Activated T-helper 1 cell treated with Interleukin-2 at 50 U/mL for 16 hours (primary cell): ENCODE results near the gene GDAP2.
"Not testable (repeated sequence)": the region's sequence is repeated elsewhere in the genome, so short reads cannot be mapped to it uniquely, and the experiment has no call there.

ENCODE experiments used
- DNase-seq: peaks from one replicate; pipeline ENCODE4 v3.0.0-alpha.2; 2020; ENCODE audit warnings: low read depth

Gene GDAP2

DNA sequence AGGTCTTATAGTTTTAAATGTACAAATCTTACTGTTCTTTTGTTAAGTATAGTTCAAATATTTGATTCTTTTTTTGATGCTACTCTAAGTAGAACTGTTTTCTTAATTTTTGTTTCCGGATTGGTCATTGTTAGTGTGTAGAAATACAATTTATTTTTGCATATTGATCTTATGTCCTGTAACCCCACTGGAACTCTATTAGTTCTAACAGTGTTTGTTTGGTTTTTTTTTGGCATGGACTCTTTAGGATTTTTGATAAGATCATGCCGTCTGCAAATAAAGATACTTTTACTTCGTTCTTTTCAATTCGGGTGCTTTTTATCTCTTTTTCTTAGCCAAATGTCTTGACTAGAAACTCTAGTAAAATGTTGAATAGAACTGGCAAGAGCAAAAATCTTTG, 26.5 kb downstream of the GDAP2 start:
- no peak for DNase-seq

DNA sequence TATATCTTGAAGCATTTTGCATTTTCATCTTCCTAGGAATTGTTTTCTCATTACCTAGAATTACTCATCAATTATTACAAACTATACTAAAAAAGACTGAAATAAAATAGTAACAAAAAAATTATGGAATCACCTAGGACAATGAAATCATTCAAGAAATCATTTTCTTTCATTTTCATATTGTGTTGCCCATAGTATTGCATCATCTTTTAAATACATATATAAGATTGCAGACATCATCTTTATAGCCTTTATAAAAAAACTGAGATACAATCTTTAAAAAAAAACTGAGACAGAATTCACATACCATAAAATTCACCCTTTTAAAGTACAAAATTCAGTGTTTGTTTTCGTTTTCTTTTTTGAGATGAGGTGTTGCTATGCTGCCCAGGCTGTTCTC, 29.6 kb downstream of the GDAP2 start:
- DNase-seq, result no peak

DNA sequence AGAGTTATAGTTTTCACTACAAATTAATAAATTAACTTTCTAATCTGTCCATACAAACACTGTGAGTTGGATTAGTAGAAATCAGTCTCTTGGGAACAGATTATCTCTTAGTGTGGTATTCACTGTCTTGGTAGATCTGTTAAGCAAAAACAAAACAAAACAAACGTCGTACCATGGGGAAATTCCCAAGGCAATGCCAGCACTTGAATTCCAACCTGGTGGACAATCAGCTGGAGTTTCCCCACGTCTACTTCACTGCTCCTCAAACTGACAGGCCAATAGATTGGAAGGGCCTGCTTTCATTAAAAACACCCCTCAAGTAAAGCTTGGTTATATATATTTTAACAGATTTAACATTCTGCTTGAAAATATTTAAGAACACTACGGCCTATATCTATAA, 31.9 kb downstream of the GDAP2 start:
- DNase-seq, result no peak

DNA sequence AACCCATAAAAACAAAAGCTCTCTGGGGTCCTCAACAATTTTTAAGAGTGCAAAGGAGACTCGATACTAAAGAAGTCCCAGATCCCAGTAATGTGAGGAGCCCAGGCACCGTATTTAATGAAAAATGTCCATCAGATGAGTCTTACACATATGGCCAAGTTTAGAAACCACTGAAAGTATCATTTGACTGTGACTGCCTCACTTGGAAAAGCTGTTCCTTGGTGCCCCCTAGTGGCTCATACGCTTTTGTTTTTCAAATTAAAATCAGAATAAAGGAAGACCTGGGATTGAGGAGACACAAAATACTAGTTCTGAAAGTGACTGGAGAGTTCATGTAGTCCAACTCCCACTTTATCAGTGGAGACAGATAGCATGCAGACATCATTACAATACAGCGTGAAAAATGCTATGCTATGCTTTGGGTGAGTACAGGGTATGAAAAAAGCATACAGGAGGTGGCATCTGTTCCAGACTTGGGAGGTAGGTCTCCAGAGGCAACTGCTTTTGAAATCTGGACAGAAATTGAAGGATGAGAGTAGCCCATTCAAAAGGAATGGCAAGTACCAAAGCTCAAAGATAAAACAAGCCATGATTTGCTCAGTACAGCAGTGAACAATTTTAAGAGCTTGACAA, 33.8 kb downstream of the GDAP2 start:
- no peak for DNase-seq

DNA sequence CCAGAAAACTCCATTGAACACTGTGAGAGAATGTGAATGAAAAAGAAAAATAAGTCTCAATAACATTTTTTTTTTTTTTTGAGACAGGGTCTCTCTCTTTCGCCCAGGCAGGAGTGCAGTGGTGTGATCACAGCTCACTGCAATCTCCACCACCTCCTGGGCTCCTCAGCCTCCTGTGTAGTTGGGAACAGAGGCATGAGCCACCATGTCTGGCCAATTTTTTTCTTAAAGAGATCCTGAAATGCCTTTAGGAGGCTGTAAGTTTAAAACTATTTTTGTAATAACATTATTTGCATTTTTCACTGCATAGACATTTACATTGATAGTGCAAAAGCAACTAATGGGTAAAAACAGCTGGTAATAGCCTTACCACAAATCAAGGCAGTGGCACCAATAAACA, 35.3 kb downstream of the GDAP2 start:
- no peak for DNase-seq

DNA sequence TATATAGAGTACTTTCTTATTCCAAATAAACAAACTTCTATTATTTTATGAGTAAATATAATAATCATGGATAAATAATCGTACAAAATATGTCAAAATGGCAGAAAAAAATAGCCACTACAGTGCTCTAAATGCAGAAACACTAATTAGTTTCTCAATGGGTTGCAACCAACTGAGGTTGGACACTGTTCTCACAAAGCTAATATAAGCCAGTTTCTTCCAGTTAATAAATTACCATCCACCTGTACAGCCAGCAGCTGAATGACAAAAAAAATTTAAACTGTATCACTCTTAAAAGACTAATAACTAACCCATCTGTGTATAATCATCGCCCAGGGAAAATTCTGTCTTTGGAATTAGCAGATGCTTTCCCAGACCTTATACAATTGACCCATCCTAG, 36.9 kb downstream of the GDAP2 start:
- DNase-seq, result no peak

DNA sequence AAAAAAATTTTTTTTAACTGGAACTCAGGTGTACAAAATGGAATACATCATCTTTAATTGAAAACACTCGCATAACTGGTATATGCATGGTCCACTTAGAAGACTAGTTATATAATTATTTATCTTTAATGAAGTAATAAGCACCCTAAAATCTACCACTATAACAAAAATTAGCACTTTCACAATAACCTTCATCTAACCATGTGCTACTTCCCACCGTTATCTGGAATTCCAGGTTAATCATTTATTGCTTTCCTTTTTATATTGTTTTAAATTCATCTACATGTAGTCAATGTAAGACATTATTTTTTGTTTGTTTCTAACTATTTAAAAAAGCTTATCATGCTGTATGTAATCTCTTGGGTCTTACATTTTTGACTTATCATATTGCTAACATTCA, 39.0 kb downstream of the GDAP2 start:
- DNase-seq, result no peak

DNA sequence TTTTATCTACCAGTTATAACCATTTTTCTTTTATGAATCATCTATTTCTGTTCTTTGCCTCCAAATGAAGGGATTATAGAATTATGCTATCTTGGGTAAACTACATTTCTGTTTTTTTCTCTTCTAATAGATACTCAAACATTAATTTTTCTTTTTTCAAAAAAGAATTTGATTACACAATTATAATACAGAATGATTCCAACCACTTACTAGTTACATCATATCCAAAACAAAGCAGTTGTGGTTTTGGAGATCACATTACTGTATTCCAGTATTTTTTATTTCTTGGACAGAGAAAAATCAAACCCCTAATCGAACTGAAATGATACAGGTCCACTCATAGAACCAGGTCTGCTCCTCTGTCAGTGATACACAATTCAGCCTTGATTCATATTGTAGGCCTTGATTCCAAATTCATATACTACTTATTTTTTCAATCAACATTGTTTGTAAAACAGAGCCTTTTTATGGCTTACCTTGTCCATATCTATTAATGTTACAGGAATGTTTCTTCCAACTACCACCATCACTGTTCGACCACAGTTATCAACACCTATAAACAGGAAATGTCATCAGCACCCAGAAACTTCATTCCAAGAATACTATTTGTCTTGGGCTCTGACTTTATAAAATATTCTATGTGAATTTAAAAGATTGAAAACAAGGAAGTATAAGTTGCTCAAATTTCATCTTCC, 43.2 kb downstream of the GDAP2 start:
- no peak for DNase-seq

DNA sequence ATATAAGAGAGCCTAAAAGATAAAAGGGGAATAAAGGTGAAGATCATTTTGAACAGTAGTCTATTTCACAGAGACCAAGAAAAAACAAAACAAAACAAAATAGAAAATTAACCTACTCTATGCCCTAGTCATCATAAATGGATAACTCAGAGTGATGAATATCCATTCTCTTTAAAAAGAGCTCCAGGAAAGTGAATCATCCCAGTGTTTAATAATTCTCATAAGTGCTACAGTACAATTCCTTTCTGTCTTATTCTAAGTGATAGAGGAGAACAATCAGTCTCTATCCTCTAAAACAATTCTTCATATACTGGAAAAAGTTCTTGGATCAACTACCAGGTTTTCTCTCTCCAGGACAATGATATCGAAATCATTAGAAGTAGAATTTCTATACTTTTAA, 45.8 kb downstream of the GDAP2 start:
- DNase-seq, result no peak

DNA sequence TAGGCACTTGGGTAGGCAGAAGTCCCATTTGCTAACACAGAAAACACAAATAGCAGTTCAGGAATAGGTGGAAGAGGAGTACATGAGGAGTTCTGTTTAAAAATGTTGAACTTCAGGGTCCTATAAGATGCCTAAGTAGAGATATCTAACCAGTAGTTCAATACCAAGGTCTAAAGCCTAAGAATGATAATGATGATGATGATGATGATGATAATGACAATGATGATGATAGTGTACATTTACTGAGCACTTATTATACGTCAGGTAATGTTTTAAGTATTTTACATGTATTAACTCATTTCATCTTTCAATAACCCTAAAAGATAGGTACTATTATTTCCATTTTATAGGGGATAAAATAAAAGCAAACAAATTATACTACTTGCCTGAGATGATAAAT, 50.1 kb downstream of the GDAP2 start:
- no peak for DNase-seq

DNA sequence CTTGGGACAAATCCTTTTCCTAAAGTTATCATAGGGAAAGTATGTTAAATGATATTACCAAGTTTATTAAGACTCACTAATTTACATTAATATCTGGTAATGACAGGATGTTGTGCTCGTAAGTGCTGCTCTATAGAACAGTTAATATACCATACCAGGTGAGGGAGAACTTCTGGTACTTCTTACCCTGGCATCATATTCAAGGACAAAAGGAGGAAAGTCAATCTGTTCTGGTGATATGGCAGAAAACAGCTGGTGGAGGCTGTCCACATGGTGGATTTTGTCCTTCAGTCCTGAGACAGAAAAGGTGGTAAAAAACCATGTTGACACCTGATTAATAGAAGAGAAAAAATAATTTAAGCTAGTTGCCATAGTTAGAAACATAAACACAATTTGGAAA, 51.6 kb downstream of the GDAP2 start:
- DNase-seq, result no peak

DNA sequence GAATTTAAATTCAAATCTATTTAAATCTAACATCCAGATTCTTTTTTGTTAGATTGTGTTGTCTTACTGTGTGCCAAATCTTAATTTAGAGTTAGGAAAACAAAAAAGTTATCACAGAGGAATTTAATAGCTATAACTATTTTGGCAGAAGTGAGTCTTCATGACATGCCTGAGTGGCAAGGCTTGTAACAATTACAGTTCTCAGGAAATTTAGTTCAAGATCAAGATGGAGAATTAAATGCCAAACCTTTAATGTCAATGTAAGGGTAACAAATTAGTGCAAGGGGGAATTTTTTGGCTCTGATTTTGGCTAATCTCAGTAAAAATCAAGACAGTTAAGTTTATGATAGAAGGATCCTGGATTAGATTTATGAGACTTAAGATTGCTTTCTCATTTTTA, 58.4 kb downstream of the GDAP2 start:
- no peak for DNase-seq

DNA sequence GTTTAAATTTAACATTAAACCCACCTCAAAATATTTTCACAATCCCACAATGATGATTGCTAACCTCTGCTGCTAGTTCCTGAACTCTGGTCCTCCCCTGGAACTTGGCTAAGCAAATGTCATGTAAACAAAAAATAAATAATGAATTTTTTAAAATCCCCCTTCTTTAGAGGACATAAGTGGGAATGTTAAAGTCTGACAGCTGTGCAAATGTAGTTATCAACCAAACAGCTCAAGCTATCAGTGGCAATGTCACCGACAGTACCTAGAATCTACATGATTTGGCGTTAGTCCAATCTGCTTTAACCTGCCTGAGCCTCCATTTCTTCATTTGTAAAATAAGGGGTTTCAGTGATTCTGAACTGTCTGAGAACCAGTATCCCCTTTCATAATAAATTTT, 67.7 kb downstream of the GDAP2 start:
- DNase-seq, result no peak

DNA sequence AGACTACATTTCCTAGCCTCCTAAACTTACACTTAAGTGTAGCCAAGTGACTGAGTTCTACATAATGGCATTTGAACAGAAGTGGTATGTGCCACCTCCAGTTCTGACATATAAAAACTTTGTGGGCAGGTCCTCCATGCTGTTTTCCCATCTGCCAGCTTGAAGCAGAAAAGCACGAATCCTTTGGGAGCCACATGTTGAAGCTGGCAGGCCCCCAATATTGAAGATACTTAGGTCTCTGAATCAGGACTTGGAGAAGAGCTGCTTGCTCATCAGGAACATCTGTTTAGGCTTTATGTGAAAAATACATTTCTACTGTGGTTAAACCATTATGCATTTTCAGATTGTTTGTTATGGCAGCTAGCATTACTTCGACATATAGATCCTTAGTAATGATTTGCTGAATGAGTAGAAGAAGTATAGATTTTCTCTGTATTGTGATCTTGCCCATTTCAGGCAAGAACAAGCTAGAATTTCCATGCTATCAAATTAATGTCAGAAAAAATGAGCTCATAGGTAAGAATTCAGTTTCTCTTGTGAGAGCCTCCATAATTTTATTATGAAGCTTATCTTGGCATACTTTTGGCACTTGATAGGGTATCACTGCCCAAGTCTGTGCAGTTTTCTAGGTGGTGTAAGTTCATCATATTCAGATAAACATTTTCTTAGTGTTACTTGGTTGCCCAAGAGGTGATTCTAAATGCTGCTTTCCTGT, 68.4 kb downstream of the GDAP2 start:
- DNase-seq, result no peak

DNA sequence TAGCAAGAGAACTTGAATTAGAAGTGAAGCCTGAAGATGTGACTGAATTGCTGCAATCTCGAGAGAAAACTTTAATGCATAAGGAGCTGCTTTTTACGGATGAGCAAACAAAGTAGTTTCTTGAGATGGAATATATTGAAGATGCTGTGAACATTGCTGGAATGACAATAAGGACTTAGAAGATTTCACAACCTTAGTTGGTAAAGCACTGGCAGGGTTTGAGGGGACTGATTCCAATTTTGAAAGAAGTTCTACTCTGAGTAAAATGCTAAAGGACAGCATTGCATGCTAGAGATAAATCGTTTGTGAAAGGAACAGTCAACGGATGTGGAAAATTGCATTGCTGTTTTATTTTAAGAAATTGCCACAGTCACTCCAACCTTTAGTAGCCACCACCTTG, 69.5 kb downstream of the GDAP2 start:
- DNase-seq, result no peak

DNA sequence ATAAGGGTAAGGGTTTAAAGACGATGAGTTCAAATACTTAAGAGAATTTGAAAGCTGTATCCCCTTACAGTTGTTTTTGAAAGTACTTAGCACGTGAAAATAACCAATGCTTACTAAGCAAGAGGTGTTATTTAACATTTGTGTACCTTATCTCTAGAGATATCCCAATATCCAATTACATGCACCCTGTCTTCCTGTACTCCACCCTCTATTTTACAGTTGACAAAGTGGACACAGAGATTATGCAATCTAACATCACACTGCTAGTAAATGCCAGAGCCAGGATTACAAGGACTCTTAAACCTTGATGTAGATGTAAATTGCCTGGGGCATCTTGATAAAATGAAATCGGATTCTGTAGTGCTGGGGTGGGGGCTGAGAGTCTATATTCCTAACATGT, 72.0 kb downstream of the GDAP2 start:
- no peak for DNase-seq

DNA sequence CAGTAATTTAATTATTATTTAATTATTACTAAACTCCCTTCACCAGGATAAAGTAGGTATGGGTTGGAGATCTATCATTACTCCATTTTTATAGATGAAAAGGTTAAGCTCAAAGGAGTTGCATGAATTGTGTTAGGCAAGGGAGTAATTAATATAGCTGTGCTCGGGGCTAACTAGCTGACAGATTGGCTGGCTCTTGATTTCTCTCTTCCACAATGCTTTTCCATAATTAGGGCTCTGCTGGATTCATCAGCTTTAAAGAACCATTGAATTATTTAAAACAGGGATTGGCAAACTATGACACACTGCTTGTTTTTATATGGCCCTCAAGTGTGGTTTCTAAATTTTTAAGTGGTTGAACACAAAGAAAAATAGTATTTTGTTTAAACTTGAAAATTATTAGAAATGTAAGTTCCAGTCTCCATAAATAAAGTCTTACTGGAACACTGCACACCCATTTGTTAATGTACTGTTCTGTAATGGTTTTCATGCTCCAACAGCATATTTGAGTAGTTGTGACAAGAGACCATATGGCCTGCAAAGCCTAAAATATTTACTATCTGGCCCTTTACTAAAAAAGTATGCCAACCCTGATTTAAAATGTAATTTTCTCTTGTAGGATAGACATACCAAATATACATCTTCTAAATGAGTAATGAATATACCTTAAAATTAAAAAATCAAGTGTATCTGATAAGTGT, 76.4 kb downstream of the GDAP2 start:
- DNase-seq, result no peak

DNA sequence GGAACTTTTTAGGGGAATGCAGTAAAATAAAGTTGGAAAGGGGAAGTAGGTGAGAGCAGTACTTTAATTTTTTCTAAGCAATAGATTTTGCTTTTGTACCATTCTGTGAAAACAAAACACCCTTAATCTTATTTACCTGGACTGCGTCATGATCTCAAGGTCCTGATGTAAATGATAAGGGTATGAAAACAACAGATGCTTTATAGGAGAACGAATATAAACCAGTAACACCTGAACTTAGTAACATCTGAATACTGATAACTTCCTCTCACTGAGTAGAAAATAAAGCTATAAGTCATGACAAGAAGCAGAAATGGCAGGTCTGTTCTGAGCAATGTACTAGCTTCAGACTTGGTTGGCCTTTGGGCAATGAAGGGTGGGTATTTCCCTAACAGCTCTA, 77.7 kb downstream of the GDAP2 start:
- no peak for DNase-seq

DNA sequence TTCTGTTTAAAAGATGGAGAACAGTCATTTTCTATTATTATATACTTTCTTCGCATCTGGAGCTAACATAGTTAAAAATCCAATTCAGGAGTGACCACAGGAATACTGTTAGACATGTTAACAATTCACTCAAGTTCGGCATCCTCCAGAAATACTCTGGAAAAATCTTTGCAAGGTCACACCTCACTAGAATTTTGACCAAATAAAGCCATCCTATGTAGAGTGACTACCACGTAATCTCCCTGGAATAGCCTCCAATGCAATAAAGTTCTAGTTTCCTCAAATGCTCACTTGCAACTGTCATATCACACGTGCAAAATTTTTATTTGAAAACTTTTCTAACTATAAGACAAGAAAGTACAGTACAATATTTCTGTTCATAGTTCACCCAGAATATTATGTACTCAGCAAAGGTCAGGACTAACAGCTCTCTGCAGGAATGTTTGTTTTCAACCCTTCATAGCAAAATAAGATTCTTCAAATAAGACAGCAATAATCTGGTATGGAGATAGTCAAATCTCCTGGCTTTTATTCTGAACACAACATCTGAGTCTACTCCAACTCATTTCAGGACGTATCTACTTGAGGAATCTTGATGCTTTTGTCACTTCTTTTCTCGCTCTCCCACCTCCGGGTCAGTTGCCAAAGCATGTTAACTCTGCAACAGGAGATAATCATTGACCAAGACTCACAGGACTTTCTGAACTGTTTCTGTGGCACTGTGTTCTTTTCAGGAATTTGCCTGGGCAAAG, 82.6 kb downstream of the GDAP2 start:
- no peak for DNase-seq

DNA sequence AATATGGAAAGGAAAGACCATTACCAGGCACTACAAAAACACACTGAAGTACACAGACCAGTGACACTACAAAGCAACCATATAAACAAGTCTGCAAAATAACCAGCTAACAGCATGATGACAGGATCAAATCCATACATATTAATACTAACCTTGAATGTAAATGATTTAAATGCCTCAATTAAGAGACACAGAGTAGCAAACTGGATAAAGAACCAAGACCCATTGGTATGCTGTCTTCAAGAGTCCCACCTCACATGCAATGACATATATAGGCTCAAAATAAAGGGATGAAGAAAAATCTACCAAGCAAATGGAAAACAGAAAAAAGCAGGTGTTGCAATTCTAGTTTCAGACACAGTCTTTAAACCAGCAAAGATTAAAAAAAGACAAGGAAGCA, 84.9 kb downstream of the GDAP2 start:
- DNase-seq, result not testable (repeated sequence)

DNA sequence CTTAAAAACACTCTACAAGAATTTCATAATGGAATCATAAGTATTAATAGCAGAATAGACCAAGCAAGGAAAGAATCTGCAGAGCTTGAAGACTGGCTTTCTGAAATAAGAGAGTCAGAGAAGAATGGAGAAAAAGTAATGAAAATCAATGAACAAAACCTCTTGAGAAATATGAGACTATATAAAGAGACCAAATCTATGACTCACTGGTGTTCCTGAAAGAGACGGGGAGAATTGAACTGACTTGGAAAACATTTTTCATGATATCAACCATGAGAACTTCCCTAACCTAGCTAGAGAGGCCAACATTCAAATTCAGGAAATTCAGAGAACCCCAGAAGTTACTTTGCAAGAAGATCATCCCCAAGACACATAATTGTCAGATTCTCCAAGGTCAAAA, 85.6 kb downstream of the GDAP2 start:
- no peak for DNase-seq
